GM18858 (cell line): ENCODE data around the gene RAPGEF6.
A peak's percentile ranks its signal among the peaks of the same experiment; 100 is the strongest.

Experiments used
- ATAC-seq: cut with Tn5 transposase; IDR thresholded peaks from one replicate; pipeline ENCODE4 v1.9.1; 2021; ENCODE audit not compliant: unreplicated experiment

Gene RAPGEF6

GRCh38 chr5:131550606-131551005, 84.4 kb downstream of the RAPGEF6 start:
- no peak for ATAC-seq

GRCh38 chr5:131548176-131548575, 86.9 kb downstream of the RAPGEF6 start:
- ATAC-seq, result no peak

GRCh38 chr5:131545845-131546244, 89.2 kb downstream of the RAPGEF6 start:
- ATAC-seq, result no peak

GRCh38 chr5:131542723-131543122, 92.3 kb downstream of the RAPGEF6 start:
- ATAC-seq, result no peak

- no peak for ATAC-seq
These were observed 93.3 kb downstream of the RAPGEF6 start for GRCh38 chr5:131541762-131542161.

GRCh38 chr5:131541071-131541470, 94.0 kb downstream of the RAPGEF6 start:
- no peak for ATAC-seq

GRCh38 chr5:131539251-131539650, 95.8 kb downstream of the RAPGEF6 start:
- no peak for ATAC-seq

GRCh38 chr5:131538177-131538593, 96.8 kb downstream of the RAPGEF6 start:
- ATAC-seq, result no peak

GRCh38 chr5:131536850-131537448, 98.1 kb downstream of the RAPGEF6 start:
- no peak for ATAC-seq

- ATAC-seq, result peak; percentile 92
These were observed 98.7 kb downstream of the RAPGEF6 start for GRCh38 chr5:131536211-131536826.

GRCh38 chr5:131534974-131535373, 100.1 kb downstream of the RAPGEF6 start:
- no peak for ATAC-seq

GRCh38 chr5:131533836-131534235, 101.2 kb downstream of the RAPGEF6 start:
- no peak for ATAC-seq

GRCh38 chr5:131532031-131532640, 102.9 kb downstream of the RAPGEF6 start:
- no peak for ATAC-seq

GRCh38 chr5:131530706-131531331, 104.2 kb downstream of the RAPGEF6 start:
- no peak for ATAC-seq

GRCh38 chr5:131528682-131529081, 106.3 kb downstream of the RAPGEF6 start:
- no peak for ATAC-seq

GRCh38 chr5:131525805-131526204, 109.2 kb downstream of the RAPGEF6 start:
- ATAC-seq, result no peak

GRCh38 chr5:131524431-131524830, 110.6 kb downstream of the RAPGEF6 start:
- ATAC-seq, result no peak

- ATAC-seq, result no peak
These were observed 111.4 kb downstream of the RAPGEF6 start for GRCh38 chr5:131523500-131524185.

GRCh38 chr5:131521252-131521651, 113.8 kb downstream of the RAPGEF6 start:
- ATAC-seq, result no peak

GRCh38 chr5:131515348-131515747, 119.7 kb downstream of the RAPGEF6 start:
- no peak for ATAC-seq
